ENCODE measurements around the gene INPP5F.
"Not testable (repeated sequence)": the region's sequence is repeated elsewhere in the genome, so short reads cannot be mapped to it uniquely, and the experiment has no call there.

GRCh38 chr10:119773041-119773440 lies 47.2 kb downstream of the INPP5F start:
- TF ChIP-seq POLR2AphosphoS5 (IDR thresholded peaks at IDR 0.05; ENCODE audit: borderline replicate concordance, low read depth, low read length); EZH2 (IDR thresholded peaks at IDR 0.05); FOXP2 (optimal IDR thresholded peaks at IDR 0.05; ENCODE audit: control extremely low read depth, extremely low read length, insufficient read depth): not testable (repeated sequence)

Measured in SK-N-MC (cell line).